ENCODE data around the gene CDKAL1. TPM values are rescaled to one million over a fixed set of nuclear protein-coding genes. Genes with fewer than 3 reads are reported as not detected.
"Not testable (repeated sequence)": the region's sequence is repeated elsewhere in the genome, so short reads cannot be mapped to it uniquely, and the experiment has no call there.

The CDKAL1 gene
- total RNA-seq, 1 experiment from 2014 or later, result 20.6 TPM

DNA sequence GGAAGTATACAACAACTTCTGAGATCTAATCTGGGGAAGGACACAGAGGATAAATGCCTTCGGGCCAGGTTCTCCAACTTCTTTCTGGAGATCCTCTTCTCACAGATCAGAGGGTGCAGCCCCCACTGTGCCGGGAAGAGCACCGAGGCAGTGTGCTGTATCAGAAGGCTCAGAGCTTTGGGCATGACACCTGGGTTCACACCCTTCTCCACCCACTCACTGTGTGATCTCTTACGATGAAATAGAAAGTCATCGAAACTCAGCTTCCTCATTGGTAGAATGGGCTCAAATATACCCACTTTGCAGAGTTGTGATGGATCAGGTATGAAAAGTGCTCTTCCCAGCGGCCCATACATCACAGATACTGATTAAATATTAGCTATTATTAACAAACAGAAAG is 711.8 kb downstream of the CDKAL1 start (continued):
- TF ChIP-seq, protein P1, sequence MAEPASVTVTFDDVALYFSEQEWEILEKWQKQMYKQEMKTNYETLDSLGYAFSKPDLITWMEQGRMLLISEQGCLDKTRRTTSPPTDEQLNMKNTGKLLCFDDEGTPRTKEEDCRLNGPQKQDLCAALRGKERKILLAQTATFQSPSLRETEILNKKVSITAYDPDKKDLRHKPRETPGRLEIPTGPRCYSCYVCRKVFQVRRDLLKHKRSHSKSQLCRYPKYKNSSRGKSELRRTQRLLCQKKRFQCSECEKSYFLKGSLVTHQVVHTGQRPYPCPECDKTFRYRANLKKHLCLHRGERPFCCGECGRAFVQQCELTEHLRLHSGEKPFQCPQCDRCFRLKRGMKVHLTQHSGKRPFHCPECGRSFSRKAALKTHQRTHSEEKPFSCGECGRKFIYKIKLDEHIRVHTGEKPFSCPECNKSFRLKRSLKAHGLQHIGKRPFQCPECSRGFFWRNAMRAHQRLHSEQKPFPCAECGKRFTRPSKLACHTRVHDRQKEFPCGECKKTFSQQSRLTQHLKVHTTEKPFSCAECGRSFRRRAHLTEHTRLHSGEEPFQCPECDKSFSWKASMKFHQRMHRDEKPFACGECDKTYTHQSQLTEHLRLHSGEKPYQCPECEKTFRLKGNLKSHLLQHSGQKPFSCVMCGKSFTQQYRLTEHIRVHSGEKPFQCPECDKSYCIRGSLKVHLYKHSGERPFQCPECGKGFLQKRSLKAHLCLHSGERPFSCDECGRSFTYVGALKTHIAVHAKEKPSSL (CRISPR knock-in tag; conservative IDR thresholded peaks at IDR 0.05), result no peak

GRCh38 chr6:21254460-21254859 is 720.2 kb downstream of the CDKAL1 start:
- peaks cover 40% of the 10 kb centered on the region for H3K9me3 Mint-ChIP-seq
- H3K4me1 Mint-ChIP-seq; DNase-seq (ENCODE audit: low spot score); CTCF ChIA-PET; H3K4me3 Mint-ChIP-seq; H3K27me3 Mint-ChIP-seq (ENCODE audit: low read depth); H3K27ac Mint-ChIP-seq; POLR2A ChIA-PET; ATAC-seq: not testable (repeated sequence)
- H3K36me3 Mint-ChIP-seq, result peaks cover 13% of the 10 kb centered on the region

DNA sequence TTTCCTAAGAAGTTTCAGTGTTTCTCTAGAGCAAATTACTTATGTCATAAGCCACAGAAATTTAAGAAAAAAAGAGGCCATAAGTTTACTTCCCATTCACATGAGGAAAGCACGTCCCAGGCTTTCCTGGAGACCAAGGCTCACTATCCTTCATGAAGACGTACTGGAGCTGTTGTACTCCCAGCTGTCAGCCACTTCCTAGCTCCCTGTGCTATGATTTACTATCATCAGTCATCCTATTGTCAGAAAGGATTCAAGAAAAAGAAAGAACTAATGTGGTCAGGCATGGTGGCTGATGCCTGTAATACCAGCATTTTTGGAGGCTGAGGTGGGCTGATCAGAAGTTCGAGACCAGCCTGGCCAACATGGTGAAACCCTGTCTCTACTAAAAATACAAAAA is 721.9 kb downstream of the CDKAL1 start:
- 0 out of 2 replicates have a peak, but pooled peaks cover 4% of the 10 kb centered on the region for H3K4me1 Mint-ChIP-seq
- ATAC-seq (no peak), DNase-seq (ENCODE audit: low spot score) (no peak)
- H3K27ac Mint-ChIP-seq, result no peak overlapping the region
- peaks cover 5% of the 10 kb centered on the region; the same call in 1 of the 2 replicates for H3K36me3 Mint-ChIP-seq
- H3K9me3 Mint-ChIP-seq, result peaks cover 30% of the 10 kb centered on the region
- TF ChIP-seq ZNF532 (CRISPR knock-in tag; IDR thresholded peaks at IDR 0.05; ENCODE audit: borderline replicate concordance) (no peak), TP53 (CRISPR knock-in tag; IDR thresholded peaks at IDR 0.05) (no peak), ELF4 (CRISPR knock-in tag; IDR thresholded peaks at IDR 0.05; ENCODE audit: low read depth) (no peak), RORB (CRISPR knock-in tag; IDR thresholded peaks at IDR 0.05) (no peak), CREM (CRISPR knock-in tag; IDR thresholded peaks at IDR 0.05) (no peak), HMGA2 (CRISPR knock-in tag; IDR thresholded peaks at IDR 0.05) (no peak)
- TF ChIP-seq, protein P2, sequence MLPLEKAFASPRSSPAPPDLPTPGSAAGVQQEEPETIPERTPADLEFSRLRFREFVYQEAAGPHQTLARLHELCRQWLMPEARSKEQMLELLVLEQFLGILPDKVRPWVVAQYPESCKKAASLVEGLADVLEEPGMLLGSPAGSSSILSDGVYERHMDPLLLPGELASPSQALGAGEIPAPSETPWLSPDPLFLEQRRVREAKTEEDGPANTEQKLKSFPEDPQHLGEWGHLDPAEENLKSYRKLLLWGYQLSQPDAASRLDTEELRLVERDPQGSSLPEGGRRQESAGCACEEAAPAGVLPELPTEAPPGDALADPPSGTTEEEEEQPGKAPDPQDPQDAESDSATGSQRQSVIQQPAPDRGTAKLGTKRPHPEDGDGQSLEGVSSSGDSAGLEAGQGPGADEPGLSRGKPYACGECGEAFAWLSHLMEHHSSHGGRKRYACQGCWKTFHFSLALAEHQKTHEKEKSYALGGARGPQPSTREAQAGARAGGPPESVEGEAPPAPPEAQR (CRISPR knock-in tag; IDR thresholded peaks at IDR 0.05), result no peak
- TF ChIP-seq, protein P3, sequence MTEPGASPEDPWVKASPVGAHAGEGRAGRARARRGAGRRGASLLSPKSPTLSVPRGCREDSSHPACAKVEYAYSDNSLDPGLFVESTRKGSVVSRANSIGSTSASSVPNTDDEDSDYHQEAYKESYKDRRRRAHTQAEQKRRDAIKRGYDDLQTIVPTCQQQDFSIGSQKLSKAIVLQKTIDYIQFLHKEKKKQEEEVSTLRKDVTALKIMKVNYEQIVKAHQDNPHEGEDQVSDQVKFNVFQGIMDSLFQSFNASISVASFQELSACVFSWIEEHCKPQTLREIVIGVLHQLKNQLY (CRISPR knock-in tag; IDR thresholded peaks at IDR 0.05), result no peak
- POLR2A ChIA-PET, result no interaction called here
- no peak overlapping the region for H3K4me3 Mint-ChIP-seq
- H3K27me3 Mint-ChIP-seq (ENCODE audit: low read depth), result no peaks in the 10 kb centered on the region
- CTCF ChIA-PET, result no interaction called here

DNA sequence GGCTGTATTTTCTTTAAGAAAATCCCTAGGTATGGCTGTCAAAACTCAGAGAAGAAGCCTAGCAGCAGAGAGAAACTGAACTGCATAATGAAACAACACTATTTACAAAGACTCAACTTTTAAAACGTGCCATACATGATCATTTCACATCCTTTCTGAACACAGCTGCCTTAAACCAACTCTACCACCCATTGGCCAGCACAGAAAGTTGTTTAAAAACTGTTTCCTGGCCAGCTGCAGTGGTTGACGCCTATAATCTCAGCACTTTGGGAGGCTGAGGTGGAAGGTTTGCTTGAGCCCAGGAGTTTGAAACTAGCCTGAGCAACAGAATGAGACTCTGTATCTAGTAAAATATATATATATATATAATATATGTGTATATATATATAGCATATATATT is 722.9 kb downstream of the CDKAL1 start:
- no peaks in the 10 kb centered on the region for H3K27me3 Mint-ChIP-seq (ENCODE audit: low read depth)
- ChIA-PET POLR2A (no interaction called here), CTCF (no interaction called here)
- ATAC-seq (no peak), DNase-seq (ENCODE audit: low spot score) (no peak)
- H3K27ac Mint-ChIP-seq, result no peak overlapping the region
- 0 out of 2 replicates have a peak, but pooled peaks cover 4% of the 10 kb centered on the region for H3K4me1 Mint-ChIP-seq
- H3K4me3 Mint-ChIP-seq, result no peak overlapping the region
- peaks cover 5% of the 10 kb centered on the region; the same call in 1 of the 2 replicates for H3K36me3 Mint-ChIP-seq
- peaks cover 29% of the 10 kb centered on the region for H3K9me3 Mint-ChIP-seq
- TF ChIP-seq NFYB (CRISPR knock-in tag; conservative IDR thresholded peaks at IDR 0.05; ENCODE audit: low read depth) (no peak), IRF2 (CRISPR knock-in tag; IDR thresholded peaks at IDR 0.05; ENCODE audit: borderline replicate concordance, low read depth) (no peak), ZNF423 (CRISPR knock-in tag; IDR thresholded peaks at IDR 0.05) (no peak), SOX15 (CRISPR knock-in tag; IDR thresholded peaks at IDR 0.05) (no peak), ETV6 (CRISPR knock-in tag; IDR thresholded peaks at IDR 0.05) (no peak), ZNF219 (CRISPR knock-in tag; IDR thresholded peaks at IDR 0.05; ENCODE audit: borderline replicate concordance) (no peak), ATF2 (CRISPR knock-in tag; IDR thresholded peaks at IDR 0.05; ENCODE audit: borderline replicate concordance, low read depth) (no peak)
- TF ChIP-seq, protein P4, sequence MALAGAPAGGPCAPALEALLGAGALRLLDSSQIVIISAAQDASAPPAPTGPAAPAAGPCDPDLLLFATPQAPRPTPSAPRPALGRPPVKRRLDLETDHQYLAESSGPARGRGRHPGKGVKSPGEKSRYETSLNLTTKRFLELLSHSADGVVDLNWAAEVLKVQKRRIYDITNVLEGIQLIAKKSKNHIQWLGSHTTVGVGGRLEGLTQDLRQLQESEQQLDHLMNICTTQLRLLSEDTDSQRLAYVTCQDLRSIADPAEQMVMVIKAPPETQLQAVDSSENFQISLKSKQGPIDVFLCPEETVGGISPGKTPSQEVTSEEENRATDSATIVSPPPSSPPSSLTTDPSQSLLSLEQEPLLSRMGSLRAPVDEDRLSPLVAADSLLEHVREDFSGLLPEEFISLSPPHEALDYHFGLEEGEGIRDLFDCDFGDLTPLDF (CRISPR knock-in tag; IDR thresholded peaks at IDR 0.05), result no peak
- TF ChIP-seq, protein P5, sequence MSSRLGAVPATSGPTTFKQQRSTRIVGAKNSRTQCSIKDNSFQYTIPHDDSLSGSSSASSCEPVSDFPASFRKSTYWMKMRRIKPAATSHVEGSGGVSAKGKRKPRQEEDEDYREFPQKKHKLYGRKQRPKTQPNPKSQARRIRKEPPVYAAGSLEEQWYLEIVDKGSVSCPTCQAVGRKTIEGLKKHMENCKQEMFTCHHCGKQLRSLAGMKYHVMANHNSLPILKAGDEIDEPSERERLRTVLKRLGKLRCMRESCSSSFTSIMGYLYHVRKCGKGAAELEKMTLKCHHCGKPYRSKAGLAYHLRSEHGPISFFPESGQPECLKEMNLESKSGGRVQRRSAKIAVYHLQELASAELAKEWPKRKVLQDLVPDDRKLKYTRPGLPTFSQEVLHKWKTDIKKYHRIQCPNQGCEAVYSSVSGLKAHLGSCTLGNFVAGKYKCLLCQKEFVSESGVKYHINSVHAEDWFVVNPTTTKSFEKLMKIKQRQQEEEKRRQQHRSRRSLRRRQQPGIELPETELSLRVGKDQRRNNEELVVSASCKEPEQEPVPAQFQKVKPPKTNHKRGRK (CRISPR knock-in tag; IDR thresholded peaks at IDR 0.05; ENCODE audit: borderline replicate concordance), result no peak
